Ammon's horn (tissue), 1 donor: Measurements from ENCODE around the gene NT5C2.

Experiments used
- DNase-seq: peaks from one replicate; pipeline ENCODE4 v3.0.0-alpha.2; 2016; ENCODE audit warnings: low spot score

Gene NT5C2

DNA sequence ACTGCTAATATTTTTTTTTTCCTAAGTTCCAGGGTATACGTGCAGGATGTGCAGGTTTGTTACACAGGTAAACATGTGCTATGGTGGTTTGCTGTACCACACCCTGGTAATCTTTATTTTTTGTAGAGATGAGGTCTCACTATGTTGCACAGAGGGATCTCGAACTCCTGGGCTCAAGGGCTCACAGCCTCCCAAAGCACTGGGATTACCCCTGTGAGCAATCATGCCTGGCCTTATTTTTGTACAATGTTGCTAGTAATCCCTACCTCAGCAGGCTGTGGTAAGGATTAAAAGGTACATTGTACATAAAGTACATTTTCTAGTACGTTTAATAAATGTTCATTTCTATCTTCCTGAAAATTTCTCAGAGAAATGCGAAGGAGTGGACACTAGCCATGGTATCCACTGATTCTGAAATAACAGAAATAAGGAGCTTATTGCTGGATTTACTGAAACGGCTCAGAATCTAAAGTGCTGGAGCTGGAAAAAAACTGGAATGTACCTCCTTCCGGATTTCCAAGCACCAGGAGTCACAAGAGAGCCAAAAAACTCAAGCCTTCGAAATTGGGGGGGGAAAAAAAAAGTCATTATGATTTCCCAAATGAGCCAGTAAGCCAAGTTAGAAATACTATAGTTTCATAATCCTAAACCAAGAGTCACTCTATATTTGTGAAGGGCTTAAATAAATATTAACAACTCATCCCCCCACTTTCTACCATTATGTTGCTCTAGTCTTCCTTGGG is 69.6 kb downstream of the NT5C2 start:
- no peak for DNase-seq

DNA sequence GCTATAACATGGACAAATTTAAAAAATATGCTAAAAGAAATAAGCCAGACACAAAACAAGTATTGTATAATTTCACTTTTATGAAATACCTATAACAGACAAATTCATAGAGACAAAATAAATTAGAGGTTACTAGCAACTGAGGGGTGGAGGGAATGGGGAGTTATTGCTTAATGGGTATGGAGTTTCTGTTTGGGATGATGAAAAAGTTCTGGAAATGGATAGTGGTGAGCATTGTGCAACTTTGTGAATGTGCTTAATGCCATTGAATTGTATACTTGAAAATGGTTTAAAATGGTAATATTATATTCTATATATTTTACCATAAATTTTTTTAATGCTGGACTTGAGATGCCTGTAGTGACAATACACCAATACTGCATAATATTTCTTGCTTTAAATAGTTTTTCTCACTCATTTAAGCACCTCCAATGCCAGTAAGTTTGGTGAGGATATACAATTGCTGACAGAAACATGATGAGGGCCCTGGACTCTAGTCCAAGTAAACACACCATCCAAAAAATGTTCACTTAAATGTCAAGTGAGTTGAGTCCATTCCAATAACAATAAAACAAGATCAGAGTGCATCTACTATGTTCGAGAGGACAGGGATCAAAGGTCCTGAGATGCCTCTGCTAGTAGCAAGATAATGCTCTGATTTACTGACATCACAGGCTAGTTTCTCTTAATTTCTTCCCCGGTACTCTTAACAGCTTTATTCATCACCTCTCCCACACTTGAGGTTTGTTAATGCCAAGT is 71.9 kb downstream of the NT5C2 start:
- DNase-seq: no peak

DNA sequence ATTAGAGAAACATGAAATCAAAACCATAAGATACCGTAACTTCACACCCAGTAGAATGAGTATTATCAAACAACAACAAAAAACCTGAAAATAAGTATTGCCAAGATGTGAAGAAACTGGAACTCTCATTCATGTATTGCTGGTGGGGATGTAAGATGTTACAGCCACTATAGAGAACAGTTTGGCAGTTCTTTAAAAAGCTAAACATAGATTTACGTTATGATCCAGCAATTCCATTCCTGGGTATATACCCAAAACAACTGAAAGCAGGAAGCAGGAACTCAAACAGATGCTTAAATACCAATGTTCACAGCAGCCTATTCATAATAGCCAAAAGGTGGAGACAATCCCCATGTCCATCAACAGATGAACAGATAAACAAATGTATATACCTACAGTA is 72.5 kb downstream of the NT5C2 start:
- no peak for DNase-seq

DNA sequence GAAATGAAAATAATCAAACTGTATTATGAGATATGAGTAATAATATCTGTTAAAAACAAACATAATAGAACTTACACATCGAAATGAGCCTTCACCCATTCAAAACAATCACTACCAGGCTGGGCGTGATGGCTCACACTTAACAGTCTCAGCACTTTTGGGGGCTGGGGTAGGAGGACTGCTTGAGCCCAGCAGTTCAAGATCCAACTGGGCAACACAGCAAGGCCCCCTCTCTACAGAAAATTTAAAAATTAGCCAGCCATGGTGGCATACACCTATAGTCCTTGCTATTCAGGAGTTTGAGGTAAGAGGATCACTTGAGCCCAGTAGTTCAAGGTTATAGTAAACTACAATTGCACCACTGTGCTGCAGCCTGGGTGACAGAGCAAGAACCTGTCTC is 75.8 kb downstream of the NT5C2 start:
- no peak for DNase-seq

DNA sequence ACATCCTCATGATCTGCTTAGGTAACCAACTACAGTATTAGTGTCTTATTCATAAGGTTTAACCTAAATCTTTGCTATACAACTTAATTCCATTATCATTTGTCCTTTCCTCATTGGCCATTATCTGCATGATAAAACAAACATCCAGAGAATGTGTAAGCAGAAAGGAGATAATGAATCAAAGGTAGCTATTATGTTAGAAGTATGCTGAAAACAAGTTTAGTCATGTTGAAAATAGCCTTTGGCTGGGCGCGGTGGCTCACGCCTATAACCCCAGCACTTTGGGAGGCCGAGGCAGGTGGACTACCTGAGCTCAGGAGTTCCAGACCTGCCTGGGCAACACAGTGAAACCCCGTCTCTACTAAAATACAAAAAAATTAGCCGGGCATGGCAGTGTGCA is 78.2 kb downstream of the NT5C2 start:
- DNase-seq: no peak

DNA sequence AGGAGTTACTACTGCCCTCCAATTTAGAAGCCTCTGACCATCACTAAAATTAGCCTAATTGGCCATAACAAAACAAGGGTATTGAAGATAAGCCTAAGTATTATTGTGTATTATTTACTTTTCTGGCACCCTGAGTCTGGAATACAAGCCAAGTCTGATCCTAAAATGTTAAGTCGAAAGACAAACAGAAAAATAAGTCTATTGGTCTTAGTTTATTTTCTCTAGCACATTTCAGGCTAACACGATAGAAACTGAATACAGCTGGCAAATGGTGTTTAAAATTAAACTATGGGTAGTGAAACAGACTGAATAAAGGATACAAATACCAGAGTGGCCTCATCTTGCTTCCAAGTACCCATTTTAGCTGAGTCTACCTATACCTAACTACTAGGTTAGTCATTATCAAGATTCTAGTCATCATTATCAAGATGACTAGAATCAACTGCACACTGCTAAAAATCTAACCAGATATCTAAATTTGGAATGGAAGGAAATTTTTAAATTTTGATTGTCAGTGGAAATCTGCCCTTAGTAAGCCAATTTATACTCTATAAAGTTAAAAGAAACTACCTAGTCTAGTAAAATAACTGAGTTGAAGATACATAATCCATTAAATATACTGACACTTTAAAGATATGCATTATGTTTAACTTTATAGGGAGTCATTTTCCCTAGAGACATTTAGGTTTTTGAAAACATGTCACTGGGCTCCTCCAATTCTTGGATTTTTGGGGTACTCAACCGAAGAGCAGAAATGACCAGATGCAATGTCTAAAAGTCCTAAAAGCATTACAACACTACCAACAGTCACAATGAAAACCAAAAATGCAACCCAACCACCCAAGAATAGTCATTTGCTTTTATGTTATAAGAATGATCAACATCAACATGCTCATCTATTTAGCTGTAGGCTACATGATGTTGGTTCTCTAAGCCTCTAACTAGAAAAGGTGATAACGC is 80.9 kb downstream of the NT5C2 start:
- DNase-seq: no peak

DNA sequence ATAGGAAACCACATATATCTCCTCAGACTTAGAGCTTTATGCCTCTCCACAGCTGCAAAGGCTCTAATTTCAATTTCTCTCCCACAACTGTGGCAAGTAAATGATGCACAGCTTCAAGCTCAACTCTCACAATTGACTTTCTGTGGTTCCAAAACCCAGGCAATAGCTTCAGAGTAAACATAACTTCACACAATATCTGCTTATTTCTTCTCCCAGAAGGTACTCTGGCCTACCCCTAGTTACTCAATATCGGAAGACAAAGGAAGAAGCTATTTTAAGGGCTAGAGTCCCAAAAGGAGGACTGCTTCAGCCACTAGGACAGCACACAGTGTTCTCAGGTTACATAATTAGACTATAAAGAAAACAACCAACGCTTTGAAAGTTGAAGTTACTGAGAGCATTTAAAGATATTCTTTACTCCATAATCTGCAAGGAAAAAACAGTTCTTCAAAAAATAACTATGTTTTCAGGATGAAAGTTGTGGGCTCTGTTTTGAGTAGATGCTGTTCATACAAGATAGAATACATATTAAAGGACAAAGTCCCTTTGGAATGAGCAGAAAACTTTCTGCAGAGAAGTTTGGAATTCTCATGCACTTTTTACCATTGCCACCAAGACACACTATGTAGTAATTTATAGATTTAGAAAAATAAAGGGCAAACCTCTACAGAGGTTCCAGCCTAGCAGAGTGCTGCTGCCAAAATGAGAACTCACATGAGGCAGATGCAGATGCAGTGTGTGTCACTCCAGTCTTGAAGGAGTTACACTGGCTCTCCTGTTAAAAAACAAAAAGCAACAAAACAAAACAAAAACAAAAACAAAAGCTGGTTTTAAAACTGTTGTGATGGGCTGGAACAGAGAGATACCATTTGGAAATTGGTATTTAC is 81.8 kb downstream of the NT5C2 start:
- peak; percentile 39 for DNase-seq

DNA sequence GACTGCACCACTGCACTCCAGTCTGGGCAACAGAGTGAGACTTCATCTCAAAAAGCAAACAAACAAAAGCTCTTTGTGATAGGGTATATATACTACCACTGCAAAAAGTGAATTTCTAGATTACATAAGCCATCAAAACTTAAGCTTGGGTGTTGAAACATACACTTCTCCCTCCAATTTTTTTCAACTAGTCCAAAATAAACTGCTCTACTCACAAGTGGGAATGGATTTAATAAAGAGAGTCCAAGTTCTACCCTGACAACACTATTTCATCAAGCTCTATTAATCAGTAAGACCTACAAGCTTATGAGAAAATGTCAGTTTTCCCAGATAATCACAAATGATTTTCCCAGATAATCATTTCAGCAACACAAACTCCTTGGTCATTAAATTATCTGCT is 82.7 kb downstream of the NT5C2 start:
- no peak for DNase-seq

DNA sequence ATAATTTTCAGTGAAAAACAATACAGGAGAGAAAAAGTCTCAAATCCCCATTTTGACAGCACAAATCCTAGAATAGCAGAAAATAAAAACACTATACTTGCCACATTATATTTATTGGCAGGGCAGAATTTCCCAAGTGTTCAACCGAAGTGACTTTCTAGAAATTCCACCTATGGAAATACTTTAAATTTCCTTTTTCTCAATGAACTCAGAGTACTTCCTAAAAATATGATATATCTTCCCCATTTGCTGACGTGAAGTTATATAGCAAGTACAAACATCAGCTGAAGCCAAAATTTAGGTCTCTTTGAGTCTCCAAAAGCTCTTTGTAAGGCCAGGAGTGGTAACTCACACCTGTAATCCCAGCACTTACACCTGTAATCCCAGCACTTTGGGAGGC is 83.3 kb downstream of the NT5C2 start:
- DNase-seq: no peak

DNA sequence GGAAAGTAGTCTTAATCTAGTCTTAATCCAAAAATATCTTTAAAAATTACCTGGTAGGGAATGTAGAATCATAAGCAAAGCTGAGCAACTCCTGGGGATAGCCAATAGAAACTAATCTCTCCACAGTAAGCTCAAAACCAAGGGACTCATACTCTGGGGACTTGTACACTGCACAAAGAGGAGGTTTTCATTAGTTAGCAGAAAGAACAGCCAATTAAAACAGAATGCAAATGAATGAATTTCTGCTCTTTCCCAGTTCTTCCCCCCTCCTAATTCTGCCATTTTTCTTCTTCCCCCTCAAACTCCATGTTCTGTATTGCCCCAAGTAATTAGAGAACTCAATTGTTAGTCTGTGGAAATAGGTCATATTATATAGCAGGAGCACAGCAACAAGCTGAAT is 86.5 kb downstream of the NT5C2 start:
- DNase-seq: no peak

DNA sequence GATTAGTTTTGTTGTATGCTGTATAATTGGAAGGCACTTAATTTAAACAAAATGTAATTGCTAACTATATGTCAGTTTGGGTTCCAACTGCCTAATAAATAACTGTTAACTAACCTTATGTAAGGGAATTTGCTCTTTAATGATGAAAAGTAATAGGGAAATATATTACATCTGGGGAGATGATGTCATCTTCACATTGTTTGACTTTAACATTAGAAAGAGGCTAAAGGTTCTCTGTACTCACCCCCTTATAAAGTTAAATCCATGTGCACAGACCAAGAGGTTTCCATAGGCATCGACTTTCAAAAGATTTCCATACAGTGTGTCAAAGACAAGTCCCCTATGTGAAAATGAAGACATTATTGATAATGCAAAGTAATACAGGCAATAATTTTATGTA is 87.6 kb downstream of the NT5C2 start:
- no peak for DNase-seq

DNA sequence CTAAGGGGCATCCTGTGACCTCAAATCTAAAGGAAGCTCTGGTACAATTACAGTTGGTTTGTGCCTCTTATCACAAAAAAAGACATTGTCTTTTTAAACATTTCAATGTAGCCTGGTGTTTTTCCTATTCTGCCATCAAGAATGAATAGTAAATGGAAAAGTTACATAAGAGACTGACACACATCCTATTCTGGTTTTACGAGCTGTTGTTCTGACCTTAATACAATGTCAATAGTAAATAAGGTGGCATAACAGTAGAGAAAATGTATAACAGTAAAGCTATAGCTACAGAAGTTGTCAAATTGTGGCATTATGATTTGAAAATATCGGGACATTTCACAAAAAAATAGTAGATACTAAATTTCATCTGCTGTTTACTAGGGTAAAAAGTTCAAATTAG is 88.4 kb downstream of the NT5C2 start:
- DNase-seq: no peak

DNA sequence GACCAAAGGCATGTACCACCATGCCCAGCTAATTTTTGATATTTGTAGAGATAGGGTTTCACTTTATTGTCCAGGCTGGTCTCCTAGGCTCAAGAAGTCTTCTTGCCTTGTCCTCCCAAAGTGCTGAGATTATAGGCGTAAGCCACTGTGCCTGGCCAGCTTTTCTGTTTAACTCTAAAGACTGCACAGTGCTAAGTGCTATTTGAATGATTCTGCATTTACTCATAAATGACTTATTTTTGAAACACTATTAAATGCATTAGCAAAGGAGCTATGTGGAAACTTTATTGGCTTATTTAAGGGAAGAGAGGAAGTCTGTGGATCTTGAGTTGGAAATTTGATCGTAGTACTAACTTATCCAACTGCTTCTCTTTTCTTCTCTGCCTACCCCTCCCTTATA is 89.1 kb downstream of the NT5C2 start:
- no peak for DNase-seq

DNA sequence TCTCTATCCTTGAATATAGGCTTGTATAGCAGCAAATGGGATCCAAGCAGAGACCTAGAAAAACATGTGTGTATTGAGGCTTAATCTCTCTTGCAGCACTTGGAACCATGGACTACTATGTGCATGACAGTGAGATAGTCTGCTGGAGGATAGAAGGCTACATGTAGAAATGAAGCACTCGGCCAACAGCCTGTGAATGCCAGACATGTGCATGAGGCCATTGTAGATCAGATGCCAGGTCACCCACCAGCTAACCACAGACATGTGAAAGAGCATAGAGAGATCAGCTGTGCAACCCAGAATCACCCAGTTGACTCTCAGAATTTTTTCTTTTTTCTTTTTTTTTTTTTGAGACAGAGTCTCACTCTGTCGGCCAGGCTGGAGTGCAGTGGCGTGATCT is 90.9 kb downstream of the NT5C2 start:
- DNase-seq: no peak

DNA sequence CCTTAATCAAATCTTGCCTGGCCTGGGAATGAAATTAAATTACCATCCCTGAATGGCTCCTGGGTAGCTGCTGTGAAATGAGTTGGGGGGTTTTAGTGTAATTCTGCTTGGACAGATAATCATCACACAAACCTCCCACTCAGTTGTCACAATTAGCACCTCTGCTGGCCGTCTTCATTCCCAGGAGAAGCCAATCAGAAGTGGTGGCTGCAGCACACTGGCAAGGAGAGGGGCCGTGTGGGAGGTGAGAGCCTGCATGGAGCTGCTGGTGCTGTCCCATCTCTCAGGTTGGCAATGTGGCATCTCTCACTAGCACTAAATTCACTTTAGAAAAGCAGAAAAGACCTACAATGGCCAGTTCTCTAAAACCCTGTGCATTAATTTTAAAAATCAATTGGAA is 92.5 kb downstream of the NT5C2 start:
- no peak for DNase-seq

DNA sequence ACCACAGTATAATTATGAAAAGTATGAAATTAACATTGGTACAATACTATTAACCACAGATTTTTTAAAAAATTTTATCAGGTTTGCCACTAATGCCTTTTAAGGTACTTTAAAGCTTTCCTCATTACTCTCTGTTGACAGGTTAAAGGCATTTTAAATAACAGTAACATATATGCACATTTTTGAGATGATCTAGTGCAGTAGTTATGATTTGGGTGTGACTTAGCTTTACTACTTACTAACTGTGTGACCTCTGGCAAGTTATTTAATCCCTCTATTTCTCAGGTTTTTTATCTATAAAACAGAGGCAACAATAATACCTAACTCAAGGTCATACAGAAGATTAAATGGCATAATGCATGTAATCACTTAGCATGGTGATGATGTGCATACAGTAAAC is 94.8 kb downstream of the NT5C2 start:
- DNase-seq: no peak

DNA sequence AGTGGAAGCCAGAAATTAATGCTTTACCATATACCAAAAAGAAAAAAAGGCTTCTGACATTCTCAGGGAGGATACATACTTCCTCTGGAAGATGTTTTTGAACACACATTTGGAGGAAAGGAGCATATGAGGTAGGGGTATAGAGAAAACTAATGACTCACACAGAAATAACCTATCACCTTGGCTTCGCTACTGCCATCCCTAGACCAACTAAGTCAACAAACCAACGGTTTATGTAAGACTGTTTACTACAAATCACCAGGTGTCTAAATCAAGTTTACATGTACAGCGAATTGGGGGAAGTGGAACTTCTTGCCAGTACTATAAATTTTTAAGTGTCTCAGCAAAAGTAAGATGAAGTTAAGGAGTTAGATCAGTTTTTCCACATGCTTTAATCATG is 96.9 kb downstream of the NT5C2 start:
- no peak for DNase-seq

DNA sequence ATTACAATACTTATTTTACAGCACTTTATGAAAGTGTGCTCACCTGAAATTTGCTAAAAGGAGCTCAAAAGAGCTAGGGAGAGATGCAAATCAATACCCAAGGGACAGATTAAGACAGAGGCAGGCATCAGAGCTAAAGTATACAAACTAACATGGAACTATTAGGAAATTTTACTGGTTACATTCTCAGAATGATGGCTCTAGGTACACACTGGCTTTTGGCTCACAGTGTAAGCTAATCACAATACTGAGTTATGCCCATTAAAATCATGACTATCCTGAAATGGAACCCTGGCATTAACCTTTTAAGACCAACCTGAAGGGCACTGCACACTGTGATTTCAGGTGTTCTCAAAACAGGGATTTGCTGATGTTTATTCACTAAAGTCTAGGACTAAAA is 98.1 kb downstream of the NT5C2 start:
- no peak for DNase-seq

DNA sequence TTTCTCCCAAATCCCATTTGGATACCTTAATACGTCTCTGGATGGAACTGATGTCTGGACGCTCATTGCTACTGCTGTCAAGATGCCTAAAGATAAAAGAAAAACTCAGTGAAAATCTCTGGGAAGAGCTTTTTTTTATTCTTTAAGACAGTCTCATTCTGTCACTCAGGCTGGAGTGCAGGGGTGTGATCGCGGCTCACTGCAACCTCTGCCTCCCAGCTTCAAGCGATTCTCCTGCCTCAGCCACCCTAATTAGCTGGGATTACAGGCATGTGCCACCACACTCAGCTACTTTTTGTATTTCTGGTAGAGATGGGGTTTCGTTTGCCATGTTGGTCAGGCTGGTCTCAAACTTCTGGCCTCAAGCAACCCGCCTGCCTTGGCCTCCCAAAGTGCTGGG is 102.2 kb downstream of the NT5C2 start:
- DNase-seq: no peak

DNA sequence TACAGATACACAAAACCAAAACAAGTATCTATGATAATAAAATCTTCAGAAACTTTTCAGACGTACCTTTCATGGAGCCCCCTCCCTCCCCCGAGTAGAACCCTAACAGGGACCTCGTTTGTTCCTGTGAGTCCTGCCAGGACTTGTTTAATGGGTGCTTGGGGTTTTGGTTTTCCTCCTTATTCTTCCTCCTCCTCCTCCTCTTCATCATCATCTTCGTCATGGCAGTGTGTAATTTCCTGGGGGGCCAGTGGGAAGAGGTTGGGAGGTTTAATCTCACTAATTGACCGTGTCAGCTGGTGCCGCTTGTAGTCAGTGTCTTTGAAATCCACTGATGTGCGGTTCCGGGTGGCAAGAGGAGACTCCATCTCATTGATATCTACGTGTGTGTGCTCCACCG is 103.6 kb downstream of the NT5C2 start:
- no peak for DNase-seq

DNA sequence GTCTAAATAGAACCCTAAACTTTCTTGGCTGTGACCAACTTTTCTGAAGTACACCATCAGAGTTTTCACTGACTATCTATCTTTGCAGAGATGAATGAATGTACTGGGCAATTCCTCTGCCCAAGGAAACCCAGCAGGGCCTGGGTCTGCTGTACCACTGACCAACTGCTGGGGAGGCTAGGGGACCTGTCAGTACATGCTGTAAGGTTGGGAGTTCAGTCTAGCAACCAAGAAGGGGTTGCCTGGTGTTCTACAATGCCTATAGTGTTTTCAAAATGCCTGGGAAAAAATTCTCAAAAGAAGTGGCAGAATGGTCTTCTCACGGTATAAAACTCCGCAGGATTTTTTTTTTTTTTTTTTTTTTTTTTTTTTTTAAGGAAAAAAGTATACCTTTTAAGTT is 106.3 kb downstream of the NT5C2 start:
- no peak for DNase-seq

DNA sequence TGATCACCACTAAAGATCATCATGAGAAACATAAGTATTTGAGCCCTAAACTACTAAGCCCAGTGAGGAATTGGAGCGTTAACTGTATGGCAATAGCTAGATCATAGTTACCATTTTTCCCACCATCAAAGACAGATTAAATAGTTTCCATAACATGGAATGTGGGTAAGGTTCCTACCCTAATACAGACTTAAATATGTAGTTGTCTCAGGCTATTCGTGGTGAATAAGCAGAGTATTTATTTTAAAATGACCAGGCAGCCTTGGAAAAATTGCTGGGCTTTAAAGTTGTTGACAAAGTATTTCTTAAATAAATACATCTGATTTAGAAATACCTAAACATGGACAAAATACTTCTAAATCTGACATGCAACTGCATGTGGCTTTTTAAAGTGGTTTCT is 106.8 kb downstream of the NT5C2 start:
- no peak for DNase-seq
